IMR-90 (cell line): Measurements from ENCODE around the gene CELSR1. TPM values are rescaled to one million over a fixed set of nuclear protein-coding genes. Genes with fewer than 3 reads are reported as not detected.

ENCODE experiments used
- ATAC-seq: fragments of 200-7000 bp; cut with Tn5 transposase; 2 replicates; pipeline ENCODE4 v1.9.1; 2020; ENCODE audit warnings: low read depth, mild to moderate bottlenecking, moderate library complexity
- Bru-seq: library from RNA; stranded (reverse); fragments of 400-500 nt; gene quantifications from one replicate; lab custom pipeline; 2021; lab: Mats Ljungman, UMichigan
- BruChase-seq, 2 experiments: library from RNA; stranded (reverse); fragments of 400-500 nt; gene quantifications; one replicate each; lab custom pipeline; 2021; lab: Mats Ljungman, UMichigan
- BruUV-seq: library from RNA; stranded (reverse); fragments of 400-500 nt; replicated peaks from 2 replicates; lab custom pipeline; 2021; lab: Mats Ljungman, UMichigan
- CTCF ChIA-PET: fragments of 300-600 bp; formaldehyde crosslinking; extraction: SDS; loops from one replicate; lab custom pipeline; 2021; ENCODE audit warnings: antibody characterized with exemption; lab: Yijun Ruan, JAX
- POLR2A ChIA-PET: fragments of 300-600 bp; sonication (Branson Sonifier 250); formaldehyde crosslinking; loops from one replicate; lab custom pipeline; 2022; ENCODE audit warnings: antibody characterized with exemption; ENCODE audit not compliant: unreplicated experiment; lab: Charles Lee
- DNase-seq: peaks from one replicate; pipeline ENCODE4 v3.0.0; 2013
- H2AFZ ChIP-seq: replicated peaks from 2 replicates; pipeline ENCODE3; 2013; ENCODE audit warnings: low read length, mild to moderate bottlenecking; ENCODE audit not compliant: poor library complexity
- H2AK5ac ChIP-seq: 2 replicates; pipeline ENCODE4 v1.6.1; 2013; ENCODE audit warnings: low read depth, low read length, inconsistent platforms
- H2AK9ac ChIP-seq: replicated peaks from 2 replicates; pipeline ENCODE3; 2013; ENCODE audit warnings: mild to moderate bottlenecking, low read depth, low read length, moderate library complexity; ENCODE audit not compliant: poor library complexity
- H2BK120ac ChIP-seq: 2 replicates; pipeline ENCODE4 v1.6.1; 2013; ENCODE audit warnings: low read depth, low read length, inconsistent platforms
- H2BK15ac ChIP-seq: 3 replicates; pipeline ENCODE4 v1.6.1; 2013; ENCODE audit warnings: low read depth, low read length, inconsistent platforms
- H2BK20ac ChIP-seq: 2 replicates; pipeline ENCODE4 v1.6.1; 2013; ENCODE audit warnings: low read depth, mild to moderate bottlenecking, inconsistent platforms, low read length, moderate library complexity
- H2BK5ac ChIP-seq: 2 replicates; pipeline ENCODE4 v1.6.1; 2013; ENCODE audit warnings: mild to moderate bottlenecking, low read depth, low read length, inconsistent platforms; ENCODE audit not compliant: poor library complexity, severe bottlenecking
- H3K14ac ChIP-seq: replicated peaks from 2 replicates; pipeline ENCODE4 v1.6.1; 2013; ENCODE audit warnings: low read depth, low read length, inconsistent platforms
- H3K18ac ChIP-seq: 2 replicates; pipeline ENCODE4 v1.6.1; 2013; ENCODE audit warnings: low read depth, low read length, control low read depth
- H3K23ac ChIP-seq: 2 replicates; pipeline ENCODE4 v1.6.1; 2013; ENCODE audit warnings: low read depth, low read length, inconsistent platforms
- H3K27ac ChIP-seq: 2 replicates; pipeline ENCODE4 v1.5.1; 2013; ENCODE audit warnings: mild to moderate bottlenecking, control low read depth, low read length; ENCODE audit not compliant: insufficient read depth
- H3K27me3 ChIP-seq: 2 replicates; pipeline ENCODE4 v1.6.1; 2013; ENCODE audit warnings: low read length; ENCODE audit not compliant: control insufficient read depth, insufficient read depth
- H3K36me3 ChIP-seq: 2 replicates; pipeline ENCODE4 v1.6.1; 2013; ENCODE audit warnings: low read length, mixed read lengths; ENCODE audit not compliant: control insufficient read depth, insufficient read depth
- H3K4ac ChIP-seq: 2 replicates; pipeline ENCODE4 v1.6.1; 2013; ENCODE audit warnings: low read depth, low read length, inconsistent platforms
- H3K4me1 ChIP-seq: 2 replicates; pipeline ENCODE4 v1.6.1; 2013; ENCODE audit warnings: low read length, mixed read lengths; ENCODE audit not compliant: control insufficient read depth, insufficient read depth
- H3K4me2 ChIP-seq: 2 replicates; pipeline ENCODE4 v1.6.1; 2013; ENCODE audit warnings: low read depth, mild to moderate bottlenecking, control low read depth, low read length, moderate library complexity
- H3K4me3 ChIP-seq: 2 replicates; pipeline ENCODE4 v1.5.1; 2013; ENCODE audit warnings: low read depth, mild to moderate bottlenecking, control low read depth, low read length, moderate library complexity; ENCODE audit not compliant: insufficient read depth
- H3K56ac ChIP-seq: 2 replicates; pipeline ENCODE4 v1.6.1; 2013; ENCODE audit warnings: low read length, inconsistent platforms; ENCODE audit not compliant: insufficient read depth; ENCODE audit errors: extremely low read depth
- H3K79me1 ChIP-seq, 2 experiments: 2 replicates each; pipeline ENCODE4 v1.6.1; 2013; ENCODE audit warnings: low read length in 2 of 2, inconsistent platforms in 1 of 2, low read depth in 1 of 2
- H3K9ac ChIP-seq: 2 replicates; pipeline ENCODE4 v1.6.1; 2013; ENCODE audit warnings: low read depth, low read length, control low read depth
- H3K9me1 ChIP-seq: 2 replicates; pipeline ENCODE4 v1.6.1; 2013; ENCODE audit warnings: low read length, inconsistent platforms; ENCODE audit not compliant: insufficient read depth
- H3K9me3 ChIP-seq: 2 replicates; pipeline ENCODE4 v1.6.1; 2013; ENCODE audit warnings: low read length; ENCODE audit not compliant: control insufficient read depth, insufficient read depth
- H4K20me1 ChIP-seq: 2 replicates; pipeline ENCODE4 v1.6.1; 2013; ENCODE audit warnings: low read length, inconsistent platforms; ENCODE audit not compliant: insufficient read depth
- H4K5ac ChIP-seq: 2 replicates; pipeline ENCODE4 v1.6.1; 2013; ENCODE audit warnings: mild to moderate bottlenecking, low read depth, low read length, control low read depth
- H4K8ac ChIP-seq, 2 experiments: 2 replicates each; pipeline ENCODE4 v1.6.1; 2013; ENCODE audit warnings: low read depth in 2 of 2, low read length in 2 of 2, control low read depth in 1 of 2, inconsistent platforms in 1 of 2
- H4K91ac ChIP-seq: 2 replicates; pipeline ENCODE4 v1.6.1; 2013; ENCODE audit warnings: low read depth, low read length, inconsistent platforms; ENCODE audit not compliant: insufficient read depth
- CHD1 ChIP-seq: IDR thresholded peaks from 2 replicates; pipeline ENCODE4 v1.6.1; 2012; ENCODE audit warnings: low read depth, low read length, improper control_type of control experiment
- MAZ ChIP-seq: IDR thresholded peaks from 2 replicates; pipeline ENCODE4 v1.6.1; 2012; ENCODE audit warnings: low read depth, mild to moderate bottlenecking, low read length, improper control_type of control experiment, moderate library complexity, borderline replicate concordance
- NFE2L2 ChIP-seq: fragments of 150-350 bp; IDR thresholded peaks from 2 replicates; pipeline ENCODE4 v1.6.1; 2016; ENCODE audit warnings: low read depth, mild to moderate bottlenecking, low read length
- POLR2A ChIP-seq: IDR thresholded peaks from 2 replicates; pipeline ENCODE4 v1.6.1; 2012; ENCODE audit warnings: mild to moderate bottlenecking, low read depth, low read length
- RAD21 ChIP-seq: IDR thresholded peaks from 2 replicates; pipeline ENCODE4 v1.6.1; 2012; ENCODE audit warnings: low read length, improper control_type of control experiment
- RCOR1 ChIP-seq: IDR thresholded peaks from 2 replicates; pipeline ENCODE4 v1.6.1; 2012; ENCODE audit warnings: mild to moderate bottlenecking, low read length, improper control_type of control experiment; ENCODE audit not compliant: insufficient replicate concordance
- RFX5 ChIP-seq: IDR thresholded peaks from 2 replicates; pipeline ENCODE4 v1.8.0; 2012; ENCODE audit warnings: low read depth, mild to moderate bottlenecking, low read length, moderate library complexity
- WGBS, 2 experiments: methylation state at CpG; one replicate each; pipeline versions ENCODE4 v1.1.5 to v1.1.7; 2013; ENCODE audit warnings: missing lambda C conversion rate in 2 of 2; ENCODE audit not compliant: insufficient read length in 1 of 2; ENCODE audit errors: extremely low coverage in 2 of 2; 5-methylcytosine and 5-hydroxymethylcytosine counted together
- dilution Hi-C: fragments of 300-500 bp; cut with HindIII; formaldehyde crosslinking; loops from one replicate; pipeline ENCODE4 v1.14.3; 2018; ENCODE audit warnings: low sequenced_read_pairs; ENCODE audit not compliant: unreplicated experiment
- in situ Hi-C: fragments of 300-500 bp; cut with MboI; formaldehyde crosslinking; loops from 3 replicates; pipeline ENCODE4 v1.14.3; 2019; ENCODE audit warnings: low sequenced_read_pairs, inconsistent platforms, mixed read lengths
- intact Hi-C: fragments of 100-400 bp; cut with micrococcal nuclease; formaldehyde crosslinking; loops from 2 replicates; pipeline ENCODE4 v1.10.0; 2022
- long read RNA-seq: library from polyadenylated mRNA; unstranded; transcript quantifications from one replicate; pipeline ENCODE4 v2.0.0, GENCODE V29; 2021; ENCODE audit not compliant: unreplicated experiment
- polyA plus RNA-seq, 3 experiments: library from polyadenylated mRNA; depleted of rRNA; stranded (reverse); fragments of >200 nt; gene quantifications; 2 replicates each; pipeline ENCODE4 v1.2.3, GENCODE V29; 2012; ENCODE audit warnings: low replicate concordance in 1 of 3
- total RNA-seq: library from RNA; depleted of rRNA; stranded (reverse); fragments of >200 nt; gene quantifications from 2 replicates; pipeline ENCODE4 v1.2.3, GENCODE V29; 2012; rRNA removed
- TF ChIP-seq, protein P1 (sequence below): fragments of 150-350 bp; IDR thresholded peaks from 2 replicates; pipeline ENCODE4 v1.6.1; 2016; ENCODE audit warnings: low read depth, mild to moderate bottlenecking, low read length, moderate library complexity, borderline replicate concordance

CELSR1 gene, protein sequence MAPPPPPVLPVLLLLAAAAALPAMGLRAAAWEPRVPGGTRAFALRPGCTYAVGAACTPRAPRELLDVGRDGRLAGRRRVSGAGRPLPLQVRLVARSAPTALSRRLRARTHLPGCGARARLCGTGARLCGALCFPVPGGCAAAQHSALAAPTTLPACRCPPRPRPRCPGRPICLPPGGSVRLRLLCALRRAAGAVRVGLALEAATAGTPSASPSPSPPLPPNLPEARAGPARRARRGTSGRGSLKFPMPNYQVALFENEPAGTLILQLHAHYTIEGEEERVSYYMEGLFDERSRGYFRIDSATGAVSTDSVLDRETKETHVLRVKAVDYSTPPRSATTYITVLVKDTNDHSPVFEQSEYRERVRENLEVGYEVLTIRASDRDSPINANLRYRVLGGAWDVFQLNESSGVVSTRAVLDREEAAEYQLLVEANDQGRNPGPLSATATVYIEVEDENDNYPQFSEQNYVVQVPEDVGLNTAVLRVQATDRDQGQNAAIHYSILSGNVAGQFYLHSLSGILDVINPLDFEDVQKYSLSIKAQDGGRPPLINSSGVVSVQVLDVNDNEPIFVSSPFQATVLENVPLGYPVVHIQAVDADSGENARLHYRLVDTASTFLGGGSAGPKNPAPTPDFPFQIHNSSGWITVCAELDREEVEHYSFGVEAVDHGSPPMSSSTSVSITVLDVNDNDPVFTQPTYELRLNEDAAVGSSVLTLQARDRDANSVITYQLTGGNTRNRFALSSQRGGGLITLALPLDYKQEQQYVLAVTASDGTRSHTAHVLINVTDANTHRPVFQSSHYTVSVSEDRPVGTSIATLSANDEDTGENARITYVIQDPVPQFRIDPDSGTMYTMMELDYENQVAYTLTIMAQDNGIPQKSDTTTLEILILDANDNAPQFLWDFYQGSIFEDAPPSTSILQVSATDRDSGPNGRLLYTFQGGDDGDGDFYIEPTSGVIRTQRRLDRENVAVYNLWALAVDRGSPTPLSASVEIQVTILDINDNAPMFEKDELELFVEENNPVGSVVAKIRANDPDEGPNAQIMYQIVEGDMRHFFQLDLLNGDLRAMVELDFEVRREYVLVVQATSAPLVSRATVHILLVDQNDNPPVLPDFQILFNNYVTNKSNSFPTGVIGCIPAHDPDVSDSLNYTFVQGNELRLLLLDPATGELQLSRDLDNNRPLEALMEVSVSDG (N-terminal part only)
- 0.36 and 0.56 TPM in 2 replicates for total RNA-seq
- polyA plus RNA-seq (2012; rRNA removed): 0.82 and 1.4 TPM in 2 replicates
- 0.47 and 1.2 TPM in 2 replicates for polyA plus RNA-seq (2012; cell fraction: cytosol; rRNA removed)
- 0.91 and 1.9 TPM in 2 replicates for polyA plus RNA-seq (2012; cell fraction: nucleus; rRNA removed; ENCODE audit: low replicate concordance)
- Bru-seq, nascent RNA: percentile 18 among the genes with signal in this experiment
- percentile 19 among the genes with signal in this experiment for BruChase-seq, experiment 1, labeled RNA remaining after a 6-hour chase
- percentile 19 among the genes with signal in this experiment for BruChase-seq, experiment 2, labeled RNA remaining after a 2-hour chase
- long read RNA-seq, partial matches to known transcripts: 0 of 1 reads
- long read RNA-seq, other reads (novel, unspliced or antisense): 1 of 1 reads

DNA sequence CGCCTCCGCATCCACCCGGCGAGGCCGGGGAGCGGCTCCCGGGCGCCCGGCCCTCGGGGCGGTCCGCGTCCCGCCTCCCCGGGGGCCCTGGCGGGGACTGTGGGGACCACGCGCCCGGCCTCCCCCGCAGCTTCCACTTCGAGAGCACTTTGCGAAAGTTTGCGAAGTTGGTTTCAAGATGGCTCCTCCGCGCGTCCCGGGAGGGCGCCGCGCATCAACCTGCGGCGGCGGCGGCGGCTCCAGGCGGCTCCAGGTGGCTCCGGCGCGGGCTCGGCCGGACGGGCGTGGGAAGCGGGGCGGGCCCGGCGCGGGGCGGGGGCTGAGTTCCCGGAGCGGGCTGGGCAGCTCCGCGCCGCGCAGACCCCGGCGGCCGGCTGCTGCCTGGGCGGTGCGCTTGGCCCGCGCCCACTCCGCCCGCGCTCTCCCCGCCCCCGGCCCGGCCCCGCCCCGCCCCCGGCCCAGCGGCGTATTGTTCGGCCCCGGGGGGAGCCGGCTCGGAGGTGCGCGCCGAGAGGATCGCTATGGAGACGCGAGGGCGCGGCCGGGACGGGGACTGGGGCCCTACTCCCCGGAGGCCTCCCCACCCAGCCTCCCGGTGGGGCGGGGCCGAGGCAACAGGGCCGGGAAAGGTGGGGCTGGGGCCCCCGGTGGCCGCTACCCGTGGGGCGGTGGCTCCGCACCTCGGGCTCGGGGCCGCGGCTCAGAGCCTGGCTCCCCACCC, at the start of gene CELSR1:
TSS of gene CELSR1 (minus strand) at position 396 of the 721 bp plus-strand sequence. CDS start 450 bp downstream, outside the sequence.
- Histone ChIP-seq H2AFZ (peak within 1 kb of the TSS; percentile 60), H4K8ac (no peak within 1 kb of the TSS), H2AK9ac (no peak within 1 kb of the TSS), H3K4me2 (peak within 1 kb of the TSS; percentile 60; the same call in 1 of the 2 replicates), H2BK120ac (no peak within 1 kb of the TSS), H3K14ac (no peak within 1 kb of the TSS), H2BK5ac (no peak within 1 kb of the TSS), H3K56ac (no peak within 1 kb of the TSS), H4K20me1 (no peaks in the 10 kb centered on the region), H2AK5ac (no peak within 1 kb of the TSS), H3K36me3 (no peaks in the 10 kb centered on the region), H3K18ac (no peak within 1 kb of the TSS), H3K27ac (no peak within 1 kb of the TSS), H3K27me3 (peaks cover 42% of the 10 kb centered on the region), H3K79me1 (no peaks in the 10 kb centered on the region), H3K4ac (no peak within 1 kb of the TSS), H3K23ac (no peak within 1 kb of the TSS), H2BK20ac (no peak within 1 kb of the TSS), H3K4me3 (peak within 1 kb of the TSS; percentile 22), H3K4me1 (peaks cover 3% of the 10 kb centered on the region; the same call in 1 of the 2 replicates), H4K91ac (no peak within 1 kb of the TSS), H3K9me3 (peaks cover 17% of the 10 kb centered on the region), H4K5ac (no peak within 1 kb of the TSS), H3K9me1 (no peaks in the 10 kb centered on the region), H2BK15ac (no peak within 1 kb of the TSS), H3K9ac (no peak within 1 kb of the TSS)
- dilution Hi-C loops: no loop called here
- TF ChIP-seq POLR2A (no peak), MAZ (no peak), RCOR1 (no peak), CHD1 (no peak), RAD21 (no peak), NFE2L2 (no peak), RFX5 (no peak)
- TF ChIP-seq, protein P1, sequence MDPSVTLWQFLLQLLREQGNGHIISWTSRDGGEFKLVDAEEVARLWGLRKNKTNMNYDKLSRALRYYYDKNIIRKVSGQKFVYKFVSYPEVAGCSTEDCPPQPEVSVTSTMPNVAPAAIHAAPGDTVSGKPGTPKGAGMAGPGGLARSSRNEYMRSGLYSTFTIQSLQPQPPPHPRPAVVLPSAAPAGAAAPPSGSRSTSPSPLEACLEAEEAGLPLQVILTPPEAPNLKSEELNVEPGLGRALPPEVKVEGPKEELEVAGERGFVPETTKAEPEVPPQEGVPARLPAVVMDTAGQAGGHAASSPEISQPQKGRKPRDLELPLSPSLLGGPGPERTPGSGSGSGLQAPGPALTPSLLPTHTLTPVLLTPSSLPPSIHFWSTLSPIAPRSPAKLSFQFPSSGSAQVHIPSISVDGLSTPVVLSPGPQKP: no peak
- in situ Hi-C loops: loop anchor here (25.0 kb wide), 1 partner anchor 400 kb away; no protein-coding TSS in a partner anchor
- BruUV-seq: no TSS peak
- ATAC-seq (peak; percentile 6), DNase-seq (peak; percentile 11)
- intact Hi-C loops: no loop called here
- CTCF ChIA-PET: interaction anchor here (1.7 to 2.0 kb wide), 2 partner anchors 10 to 170 kb away, joined by 4 to 6 read pairs; no protein-coding TSS in a partner anchor
- 2% methylated on average over 34 of the region's 101 CpGs; no CpG with 5 or more reads in 1 of the 2 experiments for WGBS, 2 experiments
- POLR2A ChIA-PET: no interaction called here
